Caco-2 (cell line): ENCODE data around the gene MT1X. TPM values are rescaled to one million over a fixed set of nuclear protein-coding genes. Genes with fewer than 3 reads are reported as not detected.

Source experiments
- BruUV-seq: library from RNA; stranded (reverse); fragments of 400-500 nt; replicated peaks from 2 replicates; lab custom pipeline; 2021; lab: Mats Ljungman, UMichigan
- CTCF ChIA-PET: fragments of 300-600 bp; sonication (Branson Sonifier 250); formaldehyde crosslinking; loops from one replicate; lab custom pipeline; 2022; ENCODE audit warnings: antibody characterized with exemption; lab: Charles Lee
- POLR2A ChIA-PET: fragments of 300-600 bp; sonication (Branson Sonifier 250); formaldehyde crosslinking; loops from one replicate; lab custom pipeline; 2022; ENCODE audit warnings: antibody characterized with exemption; lab: Charles Lee
- DNase-seq, 2 experiments: peaks; one replicate each; pipeline versions ENCODE4 v3.0.0 to v3.0.0-alpha.2; 2020 to 2022
- H3K27me3 ChIP-seq: replicated peaks from 2 replicates; pipeline ENCODE4 v1.6.0; 2011; ENCODE audit warnings: low read length; ENCODE audit not compliant: control insufficient read depth, insufficient read depth
- H3K36me3 ChIP-seq: 2 replicates; pipeline ENCODE4 v1.5.1; 2011; ENCODE audit warnings: low read length; ENCODE audit not compliant: control insufficient read depth, insufficient read depth
- H3K4me1 ChIP-seq: fragments of 250-450 bp; sonication (Bioruptor Pico); 2 replicates; pipeline ENCODE4 v1.5.1; 2020; ENCODE audit warnings: mild to moderate bottlenecking
- H3K4me3 ChIP-seq: 2 replicates; pipeline ENCODE4 v1.5.1; 2011; ENCODE audit warnings: low read depth, mild to moderate bottlenecking, control low read depth, low read length
- H3K9me3 ChIP-seq: fragments of 250-450 bp; sonication (Bioruptor Pico); 2 replicates; pipeline ENCODE4 v1.5.1; 2020; ENCODE audit warnings: mild to moderate bottlenecking, moderate library complexity
- H3K27ac Mint-ChIP-seq: one replicate; pipeline ENCODE4 v1.8.0; 2022; ENCODE audit warnings: mixed read lengths; ENCODE audit not compliant: unreplicated experiment
- H3K27me3 Mint-ChIP-seq: one replicate; pipeline ENCODE4 v1.8.0; 2022; ENCODE audit warnings: mixed read lengths; ENCODE audit not compliant: insufficient read depth, unreplicated experiment
- H3K36me3 Mint-ChIP-seq: one replicate; pipeline ENCODE4 v1.8.0; 2022; ENCODE audit warnings: mild to moderate bottlenecking, mixed read lengths; ENCODE audit not compliant: insufficient read depth, unreplicated experiment
- H3K4me1 Mint-ChIP-seq: one replicate; pipeline ENCODE4 v1.8.0; 2022; ENCODE audit warnings: low read depth, mixed read lengths; ENCODE audit not compliant: unreplicated experiment
- H3K4me3 Mint-ChIP-seq: one replicate; pipeline ENCODE4 v1.8.0; 2022; ENCODE audit warnings: mild to moderate bottlenecking, moderate library complexity, mixed read lengths; ENCODE audit not compliant: unreplicated experiment
- H3K9me3 Mint-ChIP-seq: one replicate; pipeline ENCODE4 v1.8.0; 2022; ENCODE audit warnings: mixed read lengths; ENCODE audit not compliant: unreplicated experiment
- CTCF ChIP-seq, 2 experiments: fragments of 200-600 bp in 1 of 2; IDR thresholded peaks; 1 replicate in 1 of 2; 2 replicates in 1 of 2; pipeline versions ENCODE4 v1.5.1 to v1.8.0; 2011 to 2022; ENCODE audit warnings: antibody characterized with exemption in 1 of 2, control low read depth in 1 of 2, inconsistent platforms in 1 of 2, low read depth in 1 of 2, low read length in 1 of 2, mild to moderate bottlenecking in 1 of 2, moderate library complexity in 1 of 2; ENCODE audit not compliant: insufficient read depth in 1 of 2, severe bottlenecking in 1 of 2, unreplicated experiment in 1 of 2
- intact Hi-C: fragments of 100-400 bp; cut with micrococcal nuclease; formaldehyde crosslinking; loops from one replicate; pipeline ENCODE4 v1.10.0; 2022; ENCODE audit not compliant: unreplicated experiment
- total RNA-seq: library from RNA; stranded (reverse); gene quantifications from 2 replicates; pipeline ENCODE4 v1.2.3, GENCODE V29; 2022

Gene MT1X
- total RNA-seq, 1 experiment from 2014 or later: 18.3 TPM

GRCh38 chr16:56688762-56689161 lies 6.5 kb downstream of the MT1X start:
- POLR2A ChIA-PET: no interaction called here
- Mint-ChIP-seq H3K4me1 (peaks cover 17% of the 10 kb centered on the region), H3K27ac (no peak overlapping the region), H3K9me3 (peaks cover 11% of the 10 kb centered on the region), H3K36me3 (no peaks in the 10 kb centered on the region), H3K4me3 (no peak overlapping the region), H3K27me3 (peaks cover 4% of the 10 kb centered on the region)
- peaks cover 7% of the 10 kb centered on the region for H3K4me1 ChIP-seq
- CTCF ChIA-PET: no interaction called here
- TF ChIP-seq CTCF (IDR thresholded peaks at IDR 0.05; ENCODE audit: insufficient read depth in 1 of 2, low read depth in 1 of 2, low read length in 1 of 2, severe bottlenecking in 1 of 2, unreplicated experiment in 1 of 2): no peak
- DNase-seq: no peak
- intact Hi-C loops: no loop called here
- H3K36me3 ChIP-seq: no peaks in the 10 kb centered on the region
- H3K9me3 ChIP-seq: peaks cover 8% of the 10 kb centered on the region
- no peaks in the 10 kb centered on the region for H3K27me3 ChIP-seq
- BruUV-seq: no TSS peak
- H3K4me3 ChIP-seq: no peak overlapping the region

GRCh38 chr16:56689171-56689570 lies 6.9 kb downstream of the MT1X start:
- no peak overlapping the region for H3K4me3 Mint-ChIP-seq
- no TSS peak for BruUV-seq

GRCh38 chr16:56690420-56691122 lies 8.3 kb downstream of the MT1X start:
- ChIA-PET POLR2A (no interaction called here), CTCF (no interaction called here)

More at GRCh38 chr16:56689171-56689570, 6.9 kb downstream of the MT1X start:
- Histone ChIP-seq H3K9me3 (peaks cover 8% of the 10 kb centered on the region), H3K36me3 (no peaks in the 10 kb centered on the region), H3K4me3 (no peak overlapping the region), H3K4me1 (peaks cover 7% of the 10 kb centered on the region), H3K27me3 (no peaks in the 10 kb centered on the region)
- CTCF ChIA-PET: no interaction called here
- peaks cover 11% of the 10 kb centered on the region for H3K9me3 Mint-ChIP-seq
- H3K36me3 Mint-ChIP-seq: no peaks in the 10 kb centered on the region
- intact Hi-C loops: no loop called here
- no peak overlapping the region for H3K27ac Mint-ChIP-seq
- peaks cover 4% of the 10 kb centered on the region for H3K27me3 Mint-ChIP-seq
- TF ChIP-seq CTCF (IDR thresholded peaks at IDR 0.05; ENCODE audit: insufficient read depth in 1 of 2, low read depth in 1 of 2, low read length in 1 of 2, severe bottlenecking in 1 of 2, unreplicated experiment in 1 of 2): no peak
- POLR2A ChIA-PET: no interaction called here
- DNase-seq: no peak
- peaks cover 17% of the 10 kb centered on the region for H3K4me1 Mint-ChIP-seq

More at GRCh38 chr16:56690420-56691122, 8.3 kb downstream of the MT1X start:
- BruUV-seq: no TSS peak
- peaks cover 17% of the 10 kb centered on the region for H3K4me1 Mint-ChIP-seq
- no peak for TF ChIP-seq CTCF (IDR thresholded peaks at IDR 0.05; ENCODE audit: insufficient read depth in 1 of 2, low read depth in 1 of 2, low read length in 1 of 2, severe bottlenecking in 1 of 2, unreplicated experiment in 1 of 2)
- peaks cover 11% of the 10 kb centered on the region for H3K9me3 Mint-ChIP-seq
- no peaks in the 10 kb centered on the region for H3K36me3 Mint-ChIP-seq
- no peak overlapping the region for H3K27ac Mint-ChIP-seq
- peaks cover 7% of the 10 kb centered on the region for H3K4me1 ChIP-seq
- no peak for DNase-seq
- intact Hi-C loops: loop anchor here (1.0 kb wide), 1 partner anchor 8 kb away; the partner anchor contains the start of gene MT1X
- no peak overlapping the region for H3K4me3 Mint-ChIP-seq
- H3K4me3 ChIP-seq: no peak overlapping the region
- H3K9me3 ChIP-seq: peaks cover 8% of the 10 kb centered on the region
- H3K36me3 ChIP-seq: no peaks in the 10 kb centered on the region
- H3K27me3 ChIP-seq: no peaks in the 10 kb centered on the region
- H3K27me3 Mint-ChIP-seq: no peaks in the 10 kb centered on the region
